Breast epithelium (tissue), 3 donors: ENCODE data around the gene ZFYVE21.

Experiments
- POLR2A ChIP-seq: fragments of 450-650 bp; IDR thresholded peaks from one replicate; pipeline ENCODE4 v1.6.1; 2016; ENCODE audit warnings: antibody characterized with exemption, mild to moderate bottlenecking, moderate library complexity
- POLR2AphosphoS5 ChIP-seq, 3 donors: sonication (generic); formaldehyde crosslinking; IDR thresholded peaks; one replicate each; pipeline ENCODE4 v1.6.1; 2017; ENCODE audit warnings: antibody characterized with exemption in 3 of 3
- TF ChIP-seq, protein P1 (sequence below), 3 donors: fragments of 450-650 bp; IDR thresholded peaks; one replicate each; pipeline ENCODE4 v1.5.1; 2016 to 2017; ENCODE audit warnings: antibody characterized with exemption in 3 of 3, mild to moderate bottlenecking in 3 of 3, moderate library complexity in 3 of 3

DNA sequence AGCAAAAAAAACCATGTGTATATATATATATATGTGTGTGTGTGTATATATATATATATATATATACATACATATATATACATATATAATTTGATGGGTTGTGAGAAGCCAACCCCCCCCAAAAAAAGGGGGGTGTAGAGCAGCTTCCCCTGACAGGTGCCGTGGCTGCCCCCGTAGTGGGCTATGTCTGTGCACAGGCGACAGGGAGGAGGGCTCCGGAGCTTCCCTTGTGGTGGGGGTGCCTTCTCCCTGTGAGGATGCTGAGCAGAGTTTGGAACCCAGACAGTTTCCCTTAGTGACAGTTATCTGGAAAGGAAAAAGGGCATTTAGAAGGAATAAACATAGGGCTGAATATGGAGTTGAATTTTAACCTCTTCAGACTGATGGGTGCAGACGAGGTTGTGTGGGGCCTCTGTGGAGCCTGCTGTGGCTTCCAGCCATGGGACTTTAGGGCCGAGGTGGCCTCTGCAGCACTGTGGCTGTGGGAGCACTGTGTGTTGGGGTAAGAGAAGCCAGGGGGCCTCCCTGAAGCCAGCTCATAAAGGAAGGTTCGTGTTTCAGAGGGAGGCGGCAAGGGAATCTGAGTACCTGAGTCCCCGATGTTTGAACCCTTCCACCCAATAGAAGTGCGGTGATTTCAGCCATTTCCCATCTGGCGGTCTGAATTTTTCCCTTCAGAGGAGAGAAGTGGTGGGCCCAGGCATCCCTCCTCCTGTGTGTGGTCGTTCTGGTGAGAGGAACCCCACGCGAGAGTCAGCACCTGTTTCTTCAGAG, 20.1 kb upstream of the ZFYVE21 start:
- TF ChIP-seq, protein P1, sequence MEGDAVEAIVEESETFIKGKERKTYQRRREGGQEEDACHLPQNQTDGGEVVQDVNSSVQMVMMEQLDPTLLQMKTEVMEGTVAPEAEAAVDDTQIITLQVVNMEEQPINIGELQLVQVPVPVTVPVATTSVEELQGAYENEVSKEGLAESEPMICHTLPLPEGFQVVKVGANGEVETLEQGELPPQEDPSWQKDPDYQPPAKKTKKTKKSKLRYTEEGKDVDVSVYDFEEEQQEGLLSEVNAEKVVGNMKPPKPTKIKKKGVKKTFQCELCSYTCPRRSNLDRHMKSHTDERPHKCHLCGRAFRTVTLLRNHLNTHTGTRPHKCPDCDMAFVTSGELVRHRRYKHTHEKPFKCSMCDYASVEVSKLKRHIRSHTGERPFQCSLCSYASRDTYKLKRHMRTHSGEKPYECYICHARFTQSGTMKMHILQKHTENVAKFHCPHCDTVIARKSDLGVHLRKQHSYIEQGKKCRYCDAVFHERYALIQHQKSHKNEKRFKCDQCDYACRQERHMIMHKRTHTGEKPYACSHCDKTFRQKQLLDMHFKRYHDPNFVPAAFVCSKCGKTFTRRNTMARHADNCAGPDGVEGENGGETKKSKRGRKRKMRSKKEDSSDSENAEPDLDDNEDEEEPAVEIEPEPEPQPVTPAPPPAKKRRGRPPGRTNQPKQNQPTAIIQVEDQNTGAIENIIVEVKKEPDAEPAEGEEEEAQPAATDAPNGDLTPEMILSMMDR (IDR thresholded peaks at IDR 0.05) = no peak
- TF ChIP-seq POLR2A = no peak
- no peak for TF ChIP-seq POLR2AphosphoS5 (IDR thresholded peaks at IDR 0.05)
